Activated CD8-positive, alpha-beta memory T cell treated with anti-CD3 and anti-CD28 coated beads for 36 hours (primary cell): ENCODE measurements around the gene MRTFA. TPM values are rescaled to one million over a fixed set of nuclear protein-coding genes. Genes with fewer than 3 reads are reported as not detected.

Experiments
- CTCF ChIA-PET: fragments of 350-600 bp; sonication (Branson Sonifier 250); formaldehyde crosslinking; loops from one replicate; lab custom pipeline; 2021; ENCODE audit warnings: antibody characterized with exemption; lab: Charles Lee
- POLR2A ChIA-PET: fragments of 350-600 bp; sonication (Branson Sonifier 250); formaldehyde crosslinking; loops from one replicate; lab custom pipeline; 2021; ENCODE audit warnings: antibody characterized with exemption; lab: Charles Lee
- total RNA-seq, 2 experiments: library from RNA; stranded (reverse); gene quantifications; one replicate each; pipeline ENCODE4 v1.2.3, GENCODE V29; 2021

MRTFA gene
- total RNA-seq, 2 experiments from 2014 or later, result 33.4 to 35.3 TPM

DNA sequence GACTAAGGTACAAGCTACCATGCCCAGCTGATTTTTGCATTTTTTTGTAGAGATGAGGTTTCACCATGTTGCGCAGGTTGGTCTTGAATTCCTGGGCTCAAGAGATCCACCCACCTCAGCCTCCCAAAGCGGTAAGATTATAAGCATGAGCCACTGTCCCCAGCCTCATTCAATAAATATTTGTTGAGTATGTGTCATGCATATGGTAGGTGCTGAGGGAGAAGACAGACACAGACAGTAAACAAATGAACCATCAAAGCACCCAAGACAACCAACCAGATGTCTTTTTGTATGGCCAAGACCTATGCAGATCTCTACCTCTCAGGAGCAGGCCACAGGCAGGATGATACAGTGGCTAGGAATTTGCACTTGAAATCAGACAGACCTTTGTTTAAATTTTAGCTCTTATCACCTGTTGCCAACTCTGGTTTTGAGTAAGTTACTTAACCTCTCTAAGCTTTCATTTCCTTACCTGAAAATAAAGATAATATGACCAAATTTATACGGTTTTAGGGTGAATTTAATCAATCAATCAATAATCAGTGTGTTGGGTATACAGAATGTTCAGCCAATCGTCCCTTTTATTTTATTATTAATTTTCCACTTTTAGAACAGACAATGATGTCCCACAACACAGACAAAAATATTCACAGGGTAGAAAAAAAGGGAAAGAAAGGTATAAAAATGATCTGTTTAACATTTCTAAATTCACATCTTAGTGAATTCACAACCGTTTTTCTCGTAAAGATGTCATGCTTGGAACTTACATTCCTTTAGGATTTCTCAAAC is 137.9 kb downstream of the MRTFA start:
- ChIA-PET CTCF (interaction anchor here (0.6 kb wide), 1 partner anchor 1382 kb away, joined by 3 read pairs; no protein-coding TSS in a partner anchor), POLR2A (no interaction called here)

DNA sequence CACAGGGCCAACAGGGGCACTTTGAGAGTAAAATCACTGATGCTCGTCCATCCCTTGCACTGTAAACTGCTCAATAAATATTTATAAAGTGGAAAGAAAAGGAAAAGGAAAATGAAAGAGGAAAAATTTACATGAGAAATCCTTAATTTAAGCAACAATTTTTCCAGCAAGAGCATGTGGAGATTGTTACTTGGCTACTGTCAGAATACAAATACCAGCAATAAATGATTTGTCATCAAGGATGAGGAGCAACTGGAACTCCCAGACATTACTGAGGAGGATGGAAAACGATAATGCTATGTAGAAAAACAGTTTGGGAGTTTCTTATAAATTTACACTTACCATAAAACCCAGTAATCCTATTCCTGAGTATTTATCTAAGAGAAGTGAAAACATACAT is 143.1 kb downstream of the MRTFA start:
- POLR2A ChIA-PET, result interaction anchor here (0.6 kb wide), 1 partner anchor 133 kb away, joined by 3 read pairs; no protein-coding TSS in a partner anchor
- CTCF ChIA-PET, result interaction anchor here (2.4 kb wide), 1 partner anchor 56 kb away, joined by 8 read pairs; no protein-coding TSS in a partner anchor

DNA sequence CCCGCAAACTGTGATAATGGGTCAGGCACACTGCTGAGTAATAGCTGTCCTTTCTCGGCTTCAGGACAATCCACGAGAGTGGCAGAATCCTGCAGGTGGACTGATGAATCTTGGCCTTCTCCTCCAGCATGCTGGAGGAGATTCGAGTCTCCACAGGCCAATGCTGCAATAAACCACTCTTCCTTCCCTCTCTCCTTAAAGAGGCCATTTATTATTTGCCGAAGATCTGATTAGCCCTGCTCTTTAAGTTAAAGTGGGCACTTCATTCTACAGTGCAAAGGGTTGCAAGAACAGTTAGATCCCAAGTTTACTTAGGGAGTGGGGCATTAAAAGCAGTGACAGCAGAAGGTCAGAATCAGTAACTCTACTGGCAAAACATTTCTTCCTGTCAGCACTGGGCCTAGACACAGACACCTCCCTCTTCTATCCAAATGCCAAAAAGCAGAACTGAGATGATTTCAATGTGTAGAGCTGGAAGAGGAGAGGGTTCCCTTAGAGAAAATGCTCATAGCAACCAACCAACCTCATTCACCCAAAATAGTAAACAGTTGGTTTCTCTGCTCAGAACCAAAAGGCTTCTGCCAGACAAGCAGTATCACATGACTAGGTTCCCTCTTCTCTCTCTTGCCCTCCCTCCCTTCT is 144.4 kb downstream of the MRTFA start:
- CTCF ChIA-PET, result interaction anchor here (2.4 kb wide), 1 partner anchor 55 kb away, joined by 8 read pairs; no protein-coding TSS in a partner anchor
- POLR2A ChIA-PET, result interaction anchor here (0.7 kb wide), 1 partner anchor 77 kb away, joined by 3 read pairs; no protein-coding TSS in a partner anchor

DNA sequence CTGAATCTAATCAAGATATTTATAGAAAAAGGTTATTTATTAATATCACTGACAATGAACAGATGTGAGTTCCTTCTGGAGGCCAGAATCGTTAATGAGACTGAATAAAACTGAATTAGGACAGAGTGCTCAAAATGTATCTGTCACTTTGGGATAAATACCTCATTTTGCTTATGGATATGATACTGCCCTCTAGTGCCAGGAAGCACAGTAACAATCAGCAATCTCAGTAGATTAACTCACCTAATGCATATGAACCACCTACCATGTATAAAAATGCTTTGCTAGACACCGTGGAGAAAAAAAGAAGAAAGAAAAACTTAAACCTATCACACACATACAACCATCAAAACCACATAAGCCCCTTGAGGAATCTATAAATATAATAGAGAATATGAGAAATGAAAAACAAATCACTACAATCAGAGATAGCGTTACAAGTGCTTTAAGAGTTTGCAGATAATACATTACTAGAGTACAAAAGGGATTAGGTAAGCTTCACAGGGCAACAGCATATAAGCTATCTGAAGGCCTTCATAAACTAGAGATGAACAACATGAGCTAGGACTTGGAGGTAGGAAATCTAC is 148.8 kb downstream of the MRTFA start:
- POLR2A ChIA-PET, result no interaction called here
- CTCF ChIA-PET, result interaction anchor here (0.8 to 3.3 kb wide), 4 partner anchors 8 to 51 kb away, joined by 3 to 28 read pairs (median 4); no protein-coding TSS in a partner anchor

DNA sequence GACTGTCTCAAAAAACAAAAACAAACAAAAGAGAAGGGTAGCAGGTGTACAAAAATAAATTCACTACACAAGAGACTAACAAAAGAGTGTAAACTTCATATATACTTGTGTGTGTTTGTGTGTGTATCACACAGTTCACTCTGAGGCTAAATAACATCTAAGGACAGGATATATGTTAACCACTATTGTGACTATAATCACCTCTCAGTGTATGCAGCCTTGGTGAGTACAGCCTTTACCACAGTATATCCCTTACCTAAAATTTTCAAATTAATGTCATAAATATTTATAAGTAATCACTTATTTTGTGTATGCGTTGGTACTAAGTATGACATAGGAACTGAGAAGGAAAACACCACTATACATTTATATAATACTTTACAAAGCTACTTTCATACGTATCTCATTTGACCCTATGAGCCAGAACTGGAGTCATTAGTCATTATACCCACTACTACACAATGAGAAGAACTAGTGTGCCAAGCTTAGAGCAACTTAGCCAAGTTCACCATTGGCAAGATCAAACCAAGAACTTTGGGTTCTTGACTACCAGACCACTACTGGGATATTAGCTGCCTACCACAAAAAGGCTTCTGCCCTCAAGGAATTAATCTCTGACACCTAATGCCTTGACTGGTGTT is 149.4 kb downstream of the MRTFA start:
- ChIA-PET POLR2A (no interaction called here), CTCF (interaction anchor here (0.6 to 3.3 kb wide), 3 partner anchors 45 to 251 kb away, joined by 3 to 28 read pairs (median 4); no protein-coding TSS in a partner anchor)

DNA sequence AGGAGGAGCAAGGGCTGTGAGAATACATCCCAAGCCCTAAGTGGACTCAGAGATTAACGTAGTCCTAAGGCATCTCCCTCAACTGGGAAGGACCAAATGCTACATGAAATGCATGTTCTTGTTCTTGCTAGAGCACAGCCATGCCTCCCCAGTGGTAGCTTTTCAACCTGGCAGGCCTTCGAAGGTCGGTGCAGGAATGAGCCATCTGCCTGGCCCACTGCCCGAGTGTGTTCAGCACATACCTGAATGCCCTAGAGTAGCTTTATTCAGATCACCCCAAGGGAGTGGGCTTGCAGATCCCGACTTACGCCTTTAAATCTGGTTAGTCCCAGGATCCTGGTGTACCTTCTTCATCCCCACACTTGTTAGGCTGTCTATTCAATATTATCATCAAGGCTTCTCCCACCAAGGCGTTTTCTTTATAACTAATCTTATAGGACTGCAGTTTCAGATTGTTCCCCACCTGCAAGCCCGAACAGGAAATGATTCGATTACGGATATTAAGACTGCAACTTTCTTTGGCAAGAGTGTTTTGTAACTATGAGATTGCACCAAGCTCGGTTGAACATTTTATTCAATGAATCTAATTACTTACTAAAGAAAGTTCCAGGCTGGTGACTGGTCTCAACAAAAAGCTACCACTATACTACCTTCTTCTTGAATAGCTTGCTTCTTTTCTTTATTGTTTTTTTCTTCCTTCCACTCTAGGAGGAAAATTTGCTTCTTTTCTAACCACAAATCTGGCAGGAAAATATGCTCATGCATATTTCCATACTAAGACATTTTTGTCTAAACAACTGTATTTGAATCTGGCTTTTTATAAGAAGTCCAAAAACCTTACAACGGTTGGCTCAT is 150.5 kb downstream of the MRTFA start:
- ChIA-PET POLR2A (no interaction called here), CTCF (interaction anchor here (0.7 to 3.3 kb wide), 3 partner anchors 12 to 50 kb away, joined by 3 to 28 read pairs (median 3); no protein-coding TSS in a partner anchor)

DNA sequence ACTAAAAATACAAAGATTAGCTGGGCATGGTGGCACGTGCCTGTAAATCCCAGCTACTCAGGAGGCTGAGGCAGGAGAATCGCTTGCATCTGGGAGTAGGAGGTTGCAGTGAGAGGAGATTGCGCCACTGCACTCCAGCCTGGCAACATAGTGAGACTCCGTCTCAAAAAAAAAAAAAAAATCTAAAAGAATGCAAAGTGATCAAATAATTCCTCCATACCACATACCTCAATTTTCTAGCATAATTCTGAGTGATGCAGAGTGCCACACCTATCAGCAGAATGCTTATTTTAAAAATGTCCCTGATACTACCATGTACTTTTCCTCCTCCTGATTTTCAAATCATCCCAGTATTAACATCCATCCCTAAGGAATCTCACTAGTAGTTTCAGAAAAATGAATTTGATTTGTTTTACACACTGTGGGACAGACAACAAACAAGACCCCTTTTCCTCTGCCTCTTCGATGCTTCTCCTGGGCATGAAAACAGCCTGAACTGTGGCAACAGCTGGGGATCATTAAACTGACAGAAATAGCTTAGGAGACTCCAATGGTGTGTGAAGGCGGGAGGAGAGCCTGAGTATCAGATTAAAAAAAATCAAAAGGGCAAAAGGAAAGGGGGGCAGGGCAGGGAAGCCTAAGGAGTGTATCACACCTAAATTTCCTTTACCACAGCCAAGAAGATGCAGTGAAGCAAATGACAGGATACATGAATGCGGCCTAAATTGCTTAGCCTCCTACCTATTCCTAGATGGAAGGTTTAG is 151.4 kb downstream of the MRTFA start:
- ChIA-PET CTCF (interaction anchor here (0.7 to 1.3 kb wide), 3 partner anchors 12 to 48 kb away, joined by 3 read pairs; no protein-coding TSS in a partner anchor), POLR2A (no interaction called here)

DNA sequence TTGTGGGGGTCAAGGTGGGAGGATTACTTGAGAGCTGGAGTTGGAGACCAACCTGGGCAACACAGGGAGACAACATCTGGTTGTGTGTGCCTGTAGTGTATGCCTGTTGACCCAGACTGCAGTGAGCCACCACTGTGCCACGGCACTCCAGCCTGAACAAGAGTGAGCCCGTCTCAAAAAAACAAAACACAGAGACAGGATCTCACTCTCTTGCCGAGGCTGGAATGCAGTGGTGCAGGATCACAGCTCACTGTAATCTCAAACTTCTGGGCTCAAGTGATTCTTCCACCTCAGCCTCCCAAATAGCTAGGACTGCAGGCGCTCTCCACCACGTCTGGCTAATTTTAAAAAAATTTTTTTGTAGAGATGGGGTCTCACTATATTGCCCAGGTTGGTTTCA is 153.6 kb downstream of the MRTFA start:
- POLR2A ChIA-PET, result no interaction called here
- CTCF ChIA-PET, result interaction anchor here (0.7 to 1.7 kb wide), 4 partner anchors 12 to 1101 kb away, joined by 3 to 4 read pairs (median 3); no protein-coding TSS in a partner anchor

DNA sequence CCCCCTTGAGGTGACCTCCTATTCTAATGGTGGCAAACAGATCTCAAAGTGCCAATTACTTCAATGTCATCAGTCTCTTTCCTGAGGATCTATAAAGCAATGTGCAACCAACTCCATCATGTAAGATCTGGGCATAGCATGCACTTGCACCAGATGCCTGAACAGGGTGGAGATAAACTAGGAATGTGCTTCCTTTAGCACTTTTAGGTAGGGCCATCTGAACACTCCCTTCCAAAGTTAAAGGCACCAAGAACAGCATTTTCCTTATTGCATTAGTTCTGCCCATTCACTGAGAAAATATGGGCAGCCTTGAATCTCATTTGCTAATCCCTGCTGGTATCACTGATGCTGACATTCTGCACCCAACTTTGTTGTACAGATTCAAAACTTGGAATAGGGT is 154.1 kb downstream of the MRTFA start:
- CTCF ChIA-PET, result interaction anchor here (1.2 to 1.7 kb wide), 2 partner anchors 11 to 46 kb away, joined by 3 to 4 read pairs; no protein-coding TSS in a partner anchor
- POLR2A ChIA-PET, result interaction anchor here (0.7 kb wide), 1 partner anchor 897 kb away, joined by 4 read pairs; no protein-coding TSS in a partner anchor

DNA sequence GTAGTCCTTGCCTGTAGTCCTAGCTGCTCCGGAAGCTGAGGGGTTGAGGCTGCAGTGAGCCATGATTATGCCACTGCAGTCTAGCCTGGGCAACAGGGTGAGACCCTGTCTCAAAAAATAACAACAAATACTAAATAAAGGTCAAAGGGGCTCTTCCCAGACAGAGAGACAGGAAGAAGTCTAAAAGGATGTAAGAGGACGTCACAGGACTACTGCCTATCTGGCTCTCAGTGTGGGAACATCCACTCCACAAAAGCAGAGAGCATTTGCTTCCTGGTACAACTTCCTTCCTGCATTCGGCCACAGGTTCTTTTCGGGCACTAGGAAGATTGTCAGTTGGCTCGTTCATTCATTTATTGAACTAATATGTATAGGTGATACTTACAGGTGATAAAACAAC is 155.5 kb downstream of the MRTFA start:
- POLR2A ChIA-PET, result no interaction called here
- CTCF ChIA-PET, result no interaction called here

DNA sequence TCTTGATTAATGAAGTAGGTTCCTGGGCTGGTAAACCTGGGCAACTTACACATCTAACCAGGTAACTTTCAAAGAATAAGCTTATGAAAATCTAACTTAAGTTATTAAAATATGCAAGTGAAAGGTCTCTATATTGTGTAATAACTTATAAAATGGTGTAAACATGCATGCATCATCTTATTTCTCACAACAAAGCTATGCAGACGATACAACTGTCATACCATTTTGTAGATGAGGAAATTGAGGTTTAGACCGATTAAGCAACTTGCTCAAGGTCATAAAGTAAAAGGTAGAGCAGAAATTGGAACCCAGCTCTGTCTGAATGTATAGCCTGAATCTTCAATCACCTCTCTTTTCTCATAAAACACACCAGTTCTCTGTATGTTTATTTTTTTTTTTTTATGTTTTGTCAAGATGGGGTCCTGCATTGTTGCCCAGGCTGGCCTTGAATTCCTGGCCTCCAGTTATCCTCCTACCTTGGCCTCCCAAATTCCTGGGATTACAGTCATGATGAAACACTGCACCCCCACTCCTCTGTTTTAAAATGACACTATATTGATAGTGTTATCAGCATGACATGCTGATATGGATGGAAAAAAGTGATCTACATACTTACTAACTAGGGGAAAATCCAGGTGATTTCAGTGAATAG is 156.5 kb downstream of the MRTFA start:
- ChIA-PET CTCF (interaction anchor here (0.6 to 2.1 kb wide), 3 partner anchors 8 to 44 kb away, joined by 3 to 9 read pairs (median 5); no protein-coding TSS in a partner anchor), POLR2A (no interaction called here)

DNA sequence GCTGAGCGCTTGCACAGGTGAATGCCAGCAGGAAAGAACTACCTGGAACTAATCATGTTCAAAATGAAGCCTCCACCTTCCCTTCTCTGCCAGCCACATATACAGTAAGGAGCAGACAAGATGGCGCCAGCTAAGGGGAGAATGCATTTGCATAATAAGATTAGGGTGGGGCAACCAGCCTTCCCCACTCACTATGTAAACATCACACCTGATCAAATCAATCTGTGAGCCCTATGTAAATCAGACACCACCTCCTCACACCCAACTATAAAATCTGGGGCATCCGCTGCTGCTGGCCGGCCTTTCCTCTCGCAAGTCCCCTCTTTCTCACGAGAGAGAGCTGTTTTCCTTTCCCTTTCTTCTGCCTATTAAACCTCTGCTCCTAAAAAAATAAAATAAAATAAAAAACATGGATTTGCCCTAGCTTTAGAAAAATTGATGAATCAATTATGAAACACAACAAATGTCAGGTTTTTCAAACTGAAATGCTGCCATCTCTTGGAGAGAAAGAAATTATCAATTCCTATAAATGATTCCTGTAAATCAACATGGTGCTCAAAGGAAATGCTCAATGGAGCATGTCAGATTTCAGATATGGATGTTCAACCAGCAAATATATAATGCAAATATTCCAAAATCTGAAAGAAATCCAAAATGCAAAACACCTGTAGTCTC is 157.3 kb downstream of the MRTFA start:
- ChIA-PET POLR2A (no interaction called here), CTCF (interaction anchor here (0.6 to 2.1 kb wide), 3 partner anchors 9 to 43 kb away, joined by 3 to 9 read pairs (median 5); no protein-coding TSS in a partner anchor)

DNA sequence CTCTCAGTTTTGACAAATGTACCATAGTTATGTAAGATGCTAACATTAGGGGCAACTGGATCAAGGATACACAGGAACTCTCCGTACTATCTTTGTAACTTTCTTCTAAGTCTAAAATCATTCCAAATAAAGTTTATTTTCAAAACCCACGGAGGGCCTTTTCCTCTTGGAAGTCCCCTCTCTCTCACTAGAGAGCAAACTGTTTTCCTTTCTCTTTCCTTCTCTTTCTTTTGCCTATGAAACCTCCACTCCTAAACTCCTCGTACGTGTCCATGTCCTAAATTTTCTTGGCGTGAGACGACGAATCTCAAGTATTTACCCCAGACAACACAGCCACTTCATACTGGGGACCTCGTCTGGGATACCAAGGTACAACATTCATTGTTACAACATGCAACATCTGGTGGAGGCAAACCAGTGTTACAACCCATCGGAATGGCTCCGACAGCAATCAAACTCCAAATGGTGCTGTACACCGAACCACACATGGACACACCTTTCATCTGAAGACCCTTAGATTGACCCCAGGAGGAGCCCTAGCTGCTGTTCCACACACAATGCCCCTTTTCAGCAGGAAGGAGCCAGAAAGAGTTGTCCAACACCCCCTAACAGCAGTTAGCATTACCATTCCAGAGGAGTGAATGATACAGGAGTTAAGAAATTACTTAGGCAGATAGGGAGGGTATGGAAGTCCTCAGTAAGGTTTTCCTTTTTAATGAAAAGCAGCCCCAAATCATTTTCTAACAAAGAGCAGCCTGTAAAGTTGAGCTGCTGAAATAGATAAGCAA is 158.0 kb downstream of the MRTFA start:
- CTCF ChIA-PET, result interaction anchor here (1.7 to 2.1 kb wide), 2 partner anchors 10 to 42 kb away, joined by 5 to 9 read pairs; no protein-coding TSS in a partner anchor
- POLR2A ChIA-PET, result no interaction called here

DNA sequence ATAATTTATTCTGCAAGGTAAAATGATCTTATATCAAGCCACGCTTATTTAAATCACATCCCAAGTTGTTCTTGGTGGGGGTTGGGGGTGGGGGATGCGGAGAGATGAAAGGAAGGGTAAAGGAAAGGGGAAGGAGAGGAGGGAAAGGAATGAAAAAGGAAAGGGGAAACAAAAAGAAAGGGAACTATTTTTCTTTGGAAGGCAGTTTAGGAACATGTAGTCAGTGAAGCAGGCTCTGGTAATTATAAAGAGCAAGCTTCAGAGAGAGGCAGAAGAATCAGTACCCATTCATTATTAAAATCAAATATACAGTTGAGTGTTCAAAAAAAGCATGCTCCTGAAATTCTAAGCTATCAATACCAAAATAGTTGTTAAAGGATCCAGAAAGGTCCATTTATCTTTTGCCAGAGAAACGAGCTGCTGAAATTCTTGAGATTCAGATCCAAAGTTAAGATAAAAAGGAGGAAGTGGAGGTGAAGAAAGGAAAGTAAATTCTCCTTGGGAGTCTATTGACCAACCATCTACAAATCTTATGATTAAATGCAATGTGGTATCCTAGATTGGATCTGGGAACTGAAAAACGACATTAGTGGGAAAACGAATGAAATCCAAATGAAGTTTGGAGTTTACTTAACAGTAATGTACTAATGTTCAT is 158.7 kb downstream of the MRTFA start:
- POLR2A ChIA-PET, result no interaction called here
- CTCF ChIA-PET, result no interaction called here

DNA sequence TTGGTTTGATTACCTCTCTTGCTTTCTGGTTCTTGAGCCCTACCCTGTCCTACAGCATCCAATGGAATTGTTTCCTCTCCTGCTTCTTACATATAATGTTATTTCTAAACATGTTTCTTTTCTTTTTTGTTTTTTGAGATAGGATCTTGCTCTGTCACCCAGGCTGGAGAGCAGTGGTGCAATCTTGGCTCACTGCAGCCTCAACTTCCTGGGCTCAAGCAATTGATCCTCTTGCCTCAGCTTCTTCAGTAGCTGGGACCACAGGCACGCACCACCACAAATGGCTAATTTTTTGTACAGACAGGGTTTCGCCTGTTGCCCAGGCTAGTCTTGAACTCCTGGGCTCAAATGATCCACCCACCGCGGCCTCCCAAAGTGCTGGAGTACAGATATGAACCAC is 160.2 kb downstream of the MRTFA start:
- ChIA-PET POLR2A (no interaction called here), CTCF (no interaction called here)
